Peyer's patch (tissue), 4 donors: ENCODE results near the gene PPA1.

Source experiments
- CTCF ChIP-seq, 6 experiments: fragments of 450-650 bp in 4 of 6; fragments of 200-600 bp in 2 of 6; sonication (generic) in 1 of 6; IDR thresholded peaks; one replicate each; pipeline ENCODE4 v1.5.1; 2017 to 2019; ENCODE audit warnings: antibody characterized with exemption in 6 of 6, mild to moderate bottlenecking in 3 of 6, moderate library complexity in 1 of 6
- POLR2A ChIP-seq, 2 donors: fragments of 450-650 bp; IDR thresholded peaks; one replicate each; pipeline ENCODE4 v1.5.1; 2017; ENCODE audit warnings: antibody characterized with exemption in 2 of 2, mild to moderate bottlenecking in 2 of 2, moderate library complexity in 2 of 2

GRCh38 chr10:70191972-70192305, 41.3 kb downstream of the PPA1 start:
- TF ChIP-seq CTCF (IDR thresholded peaks at IDR 0.05) (no peak), POLR2A (IDR thresholded peaks at IDR 0.05) (no peak)
